HG03571 (cell line): Measurements from ENCODE around the gene CLCN4.

Experiments used
- ATAC-seq: cut with Tn5 transposase; IDR thresholded peaks from one replicate; pipeline ENCODE4 v1.9.1; 2021; ENCODE audit not compliant: unreplicated experiment

The CLCN4 gene

GRCh38 chrX:10237241-10237640 lies 80.5 kb downstream of the CLCN4 start:
- no peak for ATAC-seq

GRCh38 chrX:10239611-10240064 lies 82.9 kb downstream of the CLCN4 start:
- no peak for ATAC-seq

- ATAC-seq: no peak
These were observed 84.1 kb downstream of the CLCN4 start for GRCh38 chrX:10240918-10241317.

- ATAC-seq: no peak
These were observed 85.3 kb downstream of the CLCN4 start for GRCh38 chrX:10242026-10242425.

- no peak for ATAC-seq
These were observed 86.3 kb downstream of the CLCN4 start for GRCh38 chrX:10243106-10243505.

GRCh38 chrX:10244915-10245622 lies 88.3 kb downstream of the CLCN4 start:
- ATAC-seq: no peak

GRCh38 chrX:10245886-10246285 lies 89.1 kb downstream of the CLCN4 start:
- no peak for ATAC-seq

- ATAC-seq: no peak
These were observed 89.5 kb downstream of the CLCN4 start for GRCh38 chrX:10246297-10246696.

- no peak for ATAC-seq
These were observed 90.1 kb downstream of the CLCN4 start for GRCh38 chrX:10246846-10247245.

GRCh38 chrX:10254739-10255138 lies 98.0 kb downstream of the CLCN4 start:
- ATAC-seq: no peak

GRCh38 chrX:10259716-10260115 lies 102.9 kb downstream of the CLCN4 start:
- ATAC-seq: no peak

GRCh38 chrX:10265775-10266174 lies 109.0 kb downstream of the CLCN4 start:
- no peak for ATAC-seq

GRCh38 chrX:10278716-10279115 lies 121.9 kb downstream of the CLCN4 start:
- ATAC-seq: no peak

- no peak for ATAC-seq
These were observed 123.3 kb downstream of the CLCN4 start for GRCh38 chrX:10280071-10280470.

GRCh38 chrX:10282490-10282889 lies 125.7 kb downstream of the CLCN4 start:
- no peak for ATAC-seq

- no peak for ATAC-seq
These were observed 129.4 kb downstream of the CLCN4 start for GRCh38 chrX:10286195-10286594.
